Posterior cingulate gyrus (tissue), 11 donors: ENCODE measurements around the gene EGFL8.
"Not testable (repeated sequence)": the region's sequence is repeated elsewhere in the genome, so short reads cannot be mapped to it uniquely, and the experiment has no call there.

Experiments
- DNase-seq, 10 donors: peaks; one replicate each; pipeline versions ENCODE4 v3.0.0 to v3.0.0-alpha.2; 2020 to 2021; ENCODE audit warnings: mixed read lengths in 3 of 10
- intact Hi-C: fragments of 100-400 bp; cut with DNase I; formaldehyde crosslinking; loops from one replicate; pipeline ENCODE4 v1.15.1; 2023

Gene EGFL8

DNA sequence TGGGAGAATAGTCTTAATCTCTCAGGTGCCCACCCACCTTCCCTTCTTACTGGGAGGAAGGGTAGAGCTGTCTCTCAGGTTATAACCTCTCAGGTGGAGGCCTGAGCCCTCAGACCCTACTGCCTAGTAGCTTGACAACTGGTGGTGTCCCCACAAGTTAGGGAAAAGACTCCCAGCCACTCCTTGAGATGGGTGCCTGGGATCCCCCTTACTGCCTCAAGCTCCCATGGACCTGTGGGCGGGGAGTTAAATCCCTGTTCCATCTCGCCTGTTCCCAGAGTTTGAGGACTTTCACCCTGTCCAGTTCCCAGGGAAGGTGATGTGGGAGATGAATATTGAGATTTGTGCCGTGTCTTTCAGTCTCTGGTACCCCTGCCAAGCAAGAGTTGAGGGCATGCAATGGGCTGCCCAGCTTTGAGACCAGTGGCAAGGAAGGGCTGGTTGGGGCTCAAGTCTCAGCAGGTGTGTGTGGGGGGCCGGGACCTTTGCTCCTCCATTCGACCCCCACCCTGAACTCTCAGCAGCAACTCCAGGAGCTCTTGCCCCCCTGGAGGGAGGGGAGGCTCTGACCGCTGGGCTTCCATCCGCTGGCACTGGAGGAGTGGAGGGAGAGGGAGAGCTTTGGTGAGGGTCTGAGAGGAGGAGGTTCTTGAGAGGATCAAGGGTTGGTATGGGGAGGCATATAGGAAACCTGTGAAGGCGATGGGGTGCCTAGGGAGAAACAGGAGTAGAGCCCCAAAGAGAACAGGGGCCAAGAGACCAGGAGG, 26.7 kb downstream of the EGFL8 start:
- peak in 2 of 10 donors; percentile 43 to 55 for DNase-seq
- intact Hi-C loops: no loop called here

DNA sequence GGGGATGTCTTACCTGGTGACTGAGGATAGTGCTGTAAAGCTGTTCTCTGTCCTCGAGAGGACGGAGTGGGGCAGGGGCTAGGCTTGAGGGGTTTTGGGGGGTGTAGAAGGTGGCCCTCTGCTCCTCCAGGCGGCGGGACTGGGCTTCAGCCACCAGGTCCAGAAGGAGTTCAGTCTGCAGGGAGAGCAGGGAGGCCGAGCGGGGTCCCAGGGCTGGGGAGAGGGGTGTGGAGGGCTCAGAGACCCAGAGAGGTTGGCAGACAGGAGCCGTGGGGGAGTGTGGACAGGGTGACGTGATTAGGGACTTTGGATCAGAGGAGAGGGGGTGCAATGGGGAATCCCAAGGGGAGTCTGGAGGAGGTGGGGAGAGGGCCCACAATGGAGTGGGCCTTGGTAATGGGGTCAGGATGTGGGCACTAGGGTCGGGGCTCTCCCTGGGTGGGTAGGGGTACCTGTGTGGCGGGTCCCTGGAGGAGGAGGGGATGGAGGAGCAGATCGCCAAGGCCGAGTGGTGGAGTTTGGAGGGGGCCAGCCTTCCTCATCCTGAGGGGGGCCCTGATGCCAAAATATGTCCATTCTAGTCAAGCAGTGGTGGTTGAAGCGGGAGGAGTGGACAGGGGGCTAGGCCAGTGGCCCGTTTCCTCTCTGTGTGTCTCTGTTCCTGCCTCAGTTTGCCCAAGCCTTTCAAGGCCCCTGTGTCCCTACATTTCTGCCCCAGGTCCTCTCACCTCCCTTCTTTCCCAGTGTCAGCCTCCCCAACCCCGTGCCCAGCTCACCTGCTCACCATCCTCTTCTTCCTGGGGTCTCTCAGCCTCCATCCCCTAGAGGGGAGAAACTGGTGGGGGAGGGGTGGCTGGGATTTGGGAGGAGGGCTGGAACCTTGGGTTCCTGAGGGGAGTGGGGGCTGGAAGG, 27.6 kb downstream of the EGFL8 start:
- intact Hi-C loops: no loop called here
- DNase-seq: peak in 2 of 10 donors; percentile 33 to 78

DNA sequence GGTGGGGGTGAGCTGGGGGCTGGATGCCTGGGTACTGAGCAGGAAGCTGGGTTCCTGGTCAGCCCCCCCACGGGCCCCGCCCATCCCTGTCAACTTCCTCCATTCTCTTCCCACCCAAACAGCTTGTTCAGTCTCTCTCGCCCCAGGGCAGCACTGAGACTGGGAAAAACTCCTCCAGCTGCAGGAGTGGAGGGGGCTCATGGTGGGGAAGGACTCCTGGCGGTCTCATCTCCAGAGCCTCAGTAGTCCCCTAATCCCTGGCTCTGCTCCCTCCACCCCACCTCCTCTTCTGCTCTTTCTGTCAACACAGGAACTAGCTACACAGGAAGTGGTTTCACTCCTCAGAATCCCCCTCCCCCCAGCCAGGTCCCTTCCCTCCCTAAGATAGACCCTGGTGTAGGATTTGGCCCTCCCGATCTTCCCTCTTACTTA, 28.2 kb downstream of the EGFL8 start, which contains the start of gene GPSM3:
Gene GPSM3 (minus strand): TSS at position 36 of the 432 bp plus-strand sequence. CDS start 130 bp downstream, outside the sequence.
- peak in 2 of 10 donors; percentile 52 to 60 for DNase-seq
- intact Hi-C loops: no loop called here

- peak in 1 of 10 donors; percentile 6 for DNase-seq
- intact Hi-C loops: not testable (repeated sequence)
These were observed 28.7 kb downstream of the EGFL8 start for GRCh38 chr6:32193096-32193495.

GRCh38 chr6:32194388-32194787, 30.0 kb downstream of the EGFL8 start:
- DNase-seq: no peak
- intact Hi-C loops: loop anchor here (2.0 kb wide), 3 partner anchors 18 to 66 kb away; partner anchors contain the start of genes AGPAT1 and ATF6B

DNA sequence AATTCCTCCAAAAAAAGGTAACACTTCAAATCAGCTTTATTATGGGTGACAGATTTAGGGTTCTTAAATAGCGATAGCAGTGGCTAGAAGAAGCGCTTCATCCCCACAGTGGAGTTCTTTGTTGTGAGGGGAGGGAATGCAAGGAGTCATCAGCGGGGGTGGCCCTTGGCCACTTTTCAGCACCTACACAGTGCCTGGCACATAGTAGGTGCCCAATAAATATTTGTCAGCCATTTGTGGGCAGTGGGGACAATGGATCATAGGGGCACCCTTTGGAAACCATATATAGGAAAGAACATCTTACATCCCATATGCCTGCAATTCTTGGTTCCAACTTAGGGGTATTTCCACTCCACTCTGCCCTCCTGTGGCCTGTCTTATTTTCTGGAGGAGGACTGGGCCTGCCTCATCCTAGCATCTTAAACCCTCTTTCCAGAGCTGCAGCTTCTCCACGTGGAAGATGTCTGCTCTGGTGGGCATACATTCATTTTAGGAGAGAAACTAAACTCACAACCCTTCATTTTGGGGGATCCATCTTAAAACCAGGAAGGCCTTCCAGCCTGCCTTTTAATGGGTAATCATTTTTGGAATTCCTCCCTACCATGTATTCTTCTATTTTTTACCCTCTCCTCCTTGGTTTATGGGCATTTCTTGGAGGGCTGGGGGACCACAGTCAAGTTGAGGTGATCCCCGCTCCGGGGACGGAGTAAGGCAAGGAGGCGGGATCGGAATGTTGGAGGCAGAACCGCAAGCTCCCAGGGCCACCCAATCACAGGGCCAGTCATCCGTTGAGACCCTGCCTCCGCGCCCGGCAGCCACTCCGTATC, 30.6 kb downstream of the EGFL8 start:
- intact Hi-C loops: loop anchor here (2.0 to 5.0 kb wide), 5 partner anchors 18 to 1007 kb away; partner anchors contain the start of genes AGPAT1, ATF6B, HSD17B8 and RXRB
- peak in 2 of 10 donors; percentile 25 to 69 for DNase-seq

GRCh38 chr6:32195652-32195901, 31.2 kb downstream of the EGFL8 start:
- peak; percentile 100 for DNase-seq
- intact Hi-C loops: loop anchor here (2.0 to 5.0 kb wide), 5 partner anchors 19 to 1007 kb away; partner anchors contain the start of genes AGPAT1, ATF6B, HSD17B8 and RXRB

DNA sequence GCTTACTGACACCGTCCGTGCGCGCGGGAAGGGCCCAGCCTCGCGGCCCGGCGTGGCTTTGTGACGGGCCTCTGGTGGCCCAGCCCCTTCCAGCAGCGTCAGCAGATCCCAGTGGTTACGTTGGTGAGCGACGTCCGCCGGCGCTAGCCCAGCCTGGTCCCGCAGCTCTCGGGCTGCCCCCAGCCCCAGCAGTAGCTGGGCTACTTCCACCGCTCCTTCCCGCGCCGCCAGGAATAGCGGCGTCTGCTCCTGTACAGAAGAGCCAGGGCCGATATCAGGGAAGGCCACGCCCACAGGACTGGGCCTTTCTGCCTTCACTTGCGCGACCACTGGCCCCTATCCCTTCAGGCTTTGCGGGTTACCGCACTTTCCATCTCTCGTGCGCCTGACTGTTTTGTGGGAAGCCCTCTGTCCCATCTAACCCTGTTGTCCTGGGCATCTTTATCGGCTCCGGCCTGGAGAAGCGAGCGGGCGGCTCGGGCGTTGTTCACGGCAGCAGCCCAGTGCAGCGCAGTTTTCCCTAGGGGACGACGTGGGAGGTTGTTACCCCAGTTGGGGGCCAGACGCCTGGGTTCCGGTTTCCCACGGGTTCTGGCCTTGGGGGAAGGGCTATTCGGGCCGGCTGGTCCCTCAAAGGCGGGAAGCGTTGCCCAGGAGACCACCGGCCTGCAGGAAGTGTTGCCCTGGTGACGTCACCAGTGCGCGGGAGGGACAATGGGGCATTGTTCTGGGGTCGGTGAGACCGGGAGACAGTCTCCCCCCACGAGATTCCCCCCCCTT, 31.7 kb downstream of the EGFL8 start:
- intact Hi-C loops: loop anchor here (2.0 to 5.0 kb wide), 6 partner anchors 19 to 1006 kb away; partner anchors contain the start of genes AGPAT1, ATF6B, HSD17B8 and RXRB
- peak; percentile 84 to 99 (median 94) for DNase-seq

DNA sequence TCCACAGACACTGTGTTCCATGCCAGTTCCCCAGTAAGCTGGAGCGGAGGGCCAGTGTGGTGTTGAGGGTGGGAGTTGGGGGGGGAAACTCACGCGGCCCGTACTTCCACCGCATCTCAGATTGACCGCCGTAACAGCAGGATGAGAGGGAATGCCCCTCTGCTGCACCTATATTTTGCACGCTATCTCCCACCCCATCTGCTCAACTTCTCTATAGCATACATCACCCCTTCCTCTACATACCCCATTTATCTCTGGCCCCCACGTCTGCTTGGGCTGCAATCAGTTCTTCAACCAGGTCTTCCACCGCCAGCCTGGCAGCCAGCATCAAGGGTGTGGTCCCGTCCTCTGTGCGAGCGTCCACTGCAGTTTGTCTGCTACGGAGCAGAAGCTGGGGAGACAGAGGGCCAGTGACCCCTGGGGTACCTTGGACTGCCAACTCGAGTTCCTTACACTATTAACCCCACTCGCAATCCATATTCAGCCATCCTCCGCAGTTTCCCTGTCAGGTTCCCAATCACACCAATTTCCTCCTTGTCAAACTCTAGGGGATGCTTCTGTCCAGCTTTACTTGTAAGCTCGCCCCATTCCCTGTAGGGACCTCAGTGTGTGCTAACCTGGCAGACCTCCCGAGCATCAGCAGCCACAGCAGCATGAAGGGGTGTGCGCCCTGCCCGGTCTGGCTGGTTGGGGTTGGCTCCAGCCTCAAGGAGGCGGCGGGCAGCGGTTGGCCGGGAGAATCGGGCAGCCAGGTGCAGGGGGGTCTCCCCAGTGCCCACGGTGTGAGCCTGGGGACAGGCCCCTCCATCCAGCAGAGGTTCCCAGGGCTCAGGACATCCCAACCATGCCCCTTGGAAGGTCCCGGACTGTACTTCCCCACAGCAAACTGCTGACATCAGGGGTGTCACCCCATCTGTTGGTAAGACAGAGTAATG, 32.6 kb downstream of the EGFL8 start:
- intact Hi-C loops: loop anchor here (2.0 to 5.0 kb wide), 3 partner anchors 48 to 1005 kb away; partner anchors contain the start of genes HSD17B8, RXRB and SLC39A7

DNA sequence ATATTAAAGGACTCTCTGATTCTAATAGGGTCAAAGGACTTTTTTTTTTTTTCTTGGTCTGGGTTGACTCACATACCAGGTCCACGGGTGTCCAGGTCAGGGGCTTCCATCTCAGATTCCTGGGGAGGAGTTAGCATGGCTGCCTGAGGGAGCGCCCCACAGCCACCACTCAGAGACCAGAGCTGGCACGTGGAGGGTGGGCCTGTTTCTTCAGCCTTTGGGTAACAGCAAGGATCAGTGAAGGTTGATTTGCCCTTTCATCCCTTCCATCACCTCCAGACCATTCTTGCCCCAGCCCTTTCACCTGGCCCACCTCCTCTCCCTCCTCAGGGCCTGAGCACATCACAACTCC, 33.9 kb downstream of the EGFL8 start:
- intact Hi-C loops: loop anchor here (5.0 kb wide), 2 partner anchors 774 to 1004 kb away; partner anchors contain the start of genes HSD17B8, RXRB and SLC39A7

More for the DNA sequence above, 32.6 kb downstream of the EGFL8 start:
- DNase-seq: peak in 8 of 10 donors; percentile 28 to 89 (median 40)

GRCh38 chr6:32198866-32199265, 34.5 kb downstream of the EGFL8 start:
- DNase-seq: peak in 3 of 10 donors; percentile 22 to 68 (median 34)
- intact Hi-C loops: loop anchor here (5.0 kb wide), 2 partner anchors 773 to 1003 kb away; partner anchors contain the start of genes HSD17B8, RXRB and SLC39A7

More for the DNA sequence above, 33.9 kb downstream of the EGFL8 start:
- peak in 2 of 10 donors; percentile 34 to 59 for DNase-seq

DNA sequence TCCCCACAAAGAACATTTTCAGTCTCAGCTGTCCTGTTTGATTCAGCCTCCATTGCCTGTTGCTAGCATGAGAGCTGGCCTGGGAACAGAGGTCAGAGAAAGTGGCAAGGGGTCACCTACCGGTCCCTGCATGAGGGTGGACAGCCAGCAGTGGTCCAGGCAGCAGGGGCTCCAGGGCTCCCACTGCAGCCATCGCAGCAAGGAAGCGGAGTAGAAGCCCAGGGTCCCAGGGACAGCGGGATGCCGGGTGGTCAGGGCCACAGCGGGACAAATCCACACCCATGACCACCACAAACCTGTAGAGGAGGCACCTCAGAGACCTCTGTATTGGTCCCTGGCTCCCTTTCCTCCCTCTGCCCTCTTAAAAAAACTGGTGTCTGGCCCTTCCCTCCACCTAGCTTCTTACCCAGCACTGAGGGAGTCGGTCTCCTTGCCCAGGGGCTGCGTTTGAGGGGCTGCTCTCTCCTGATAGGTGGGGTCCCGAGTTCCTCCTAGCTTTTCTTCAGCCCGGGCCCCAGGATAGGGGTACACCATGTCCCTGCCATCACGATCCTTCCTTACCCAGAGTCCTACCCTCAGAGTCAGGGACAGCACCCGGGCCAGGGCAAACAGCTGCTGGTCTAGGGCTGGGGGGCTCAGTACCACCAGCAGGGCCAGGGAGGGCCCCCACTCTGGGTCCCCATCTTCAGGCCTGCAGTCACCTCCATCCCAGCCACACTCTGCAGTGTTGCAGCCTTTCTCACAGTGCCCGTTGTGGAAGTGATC, 36.5 kb downstream of the EGFL8 start:
- intact Hi-C loops: no loop called here
- DNase-seq: peak in 2 of 10 donors; percentile 46 to 49

DNA sequence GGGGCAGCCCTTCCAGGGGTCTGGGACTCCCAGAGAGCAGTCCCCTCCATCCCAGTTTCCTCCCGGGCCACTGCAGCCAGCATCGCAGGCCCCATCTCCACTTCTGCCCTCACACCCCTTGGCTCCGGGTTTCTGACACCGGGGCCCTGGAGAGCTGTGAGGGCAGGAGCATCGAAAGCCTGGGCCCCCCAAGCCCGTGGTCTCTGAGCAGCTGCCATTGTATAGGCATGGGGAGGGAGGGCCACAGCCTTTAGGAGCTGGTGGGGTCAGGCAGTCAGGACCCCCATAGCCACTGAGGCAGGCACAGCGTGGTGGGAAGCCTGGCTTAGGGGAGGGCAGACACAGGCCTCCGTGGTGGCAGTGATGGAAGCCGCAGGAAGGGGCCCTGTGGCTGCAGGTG, 37.8 kb downstream of the EGFL8 start:
- intact Hi-C loops: no loop called here
- DNase-seq: peak in 1 of 10 donors; percentile 30

- intact Hi-C loops: no loop called here
- peak in 1 of 10 donors; percentile 44 for DNase-seq
These were observed 39.3 kb downstream of the EGFL8 start for GRCh38 chr6:32203426-32204267.

GRCh38 chr6:32204268-32204715, 39.9 kb downstream of the EGFL8 start:
- intact Hi-C loops: no loop called here
- DNase-seq: no peak

DNA sequence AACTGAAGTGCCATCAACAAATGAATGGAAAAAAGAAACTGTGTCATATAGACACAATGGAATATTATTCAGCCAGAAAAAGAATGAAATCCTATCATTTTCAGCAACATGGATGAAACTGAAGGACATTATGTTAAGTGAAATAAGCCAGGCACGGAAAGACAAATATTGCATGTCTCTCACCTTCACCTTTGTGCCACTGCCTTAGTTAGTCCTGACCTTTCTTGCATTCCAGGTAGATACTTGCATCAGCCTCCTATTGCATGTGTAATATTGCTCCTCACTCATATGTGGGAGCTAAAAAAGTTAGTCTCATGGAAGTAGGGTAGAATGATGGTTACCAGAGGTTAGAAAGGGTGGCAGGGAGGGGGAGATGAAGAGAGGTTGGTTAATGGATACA, 44.6 kb downstream of the EGFL8 start:
- intact Hi-C loops: no loop called here
- DNase-seq: no peak
